Measurements from ENCODE around the gene THOC3. TPM values are rescaled to one million over a fixed set of nuclear protein-coding genes. Genes with fewer than 3 reads are reported as not detected.
"Not testable (repeated sequence)": the region's sequence is repeated elsewhere in the genome, so short reads cannot be mapped to it uniquely, and the experiment has no call there.

THOC3 gene
- total RNA-seq, 4 donors from 2014 or later: 16.4 to 60.2 (median 27.3) TPM

GRCh38 chr5:175958515-175958914, 9.6 kb downstream of the THOC3 start:
- not testable (repeated sequence) for DNase-seq, H3K36me3 ChIP-seq, H3K9me3 ChIP-seq, H3K27ac ChIP-seq, H3K4me1 ChIP-seq, H3K4me3 ChIP-seq, H3K27me3 ChIP-seq

DNA sequence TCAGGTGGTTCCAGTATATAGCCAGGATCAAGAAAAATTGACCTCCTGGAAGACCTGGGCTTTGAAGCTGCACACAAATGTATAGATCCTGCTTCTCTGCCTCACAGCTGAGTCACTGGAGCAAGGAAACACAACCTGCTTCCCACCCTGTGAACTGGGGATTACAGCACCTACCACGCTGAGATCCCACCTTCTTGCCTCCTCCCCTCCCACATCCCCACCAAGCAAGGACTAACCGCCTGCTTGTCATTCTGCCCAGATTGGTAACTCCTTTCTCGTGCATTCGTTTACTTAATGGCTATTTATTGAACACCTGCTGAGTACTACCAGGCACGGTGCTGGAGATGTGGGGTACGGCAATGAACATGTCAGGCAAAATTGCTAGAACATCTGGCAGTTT, 14.0 kb downstream of the THOC3 start:
- not testable (repeated sequence) for H3K4me3 ChIP-seq, H3K27me3 ChIP-seq, H3K9me3 ChIP-seq, H3K36me3 ChIP-seq, DNase-seq, H3K4me1 ChIP-seq, H3K27ac ChIP-seq

DNA sequence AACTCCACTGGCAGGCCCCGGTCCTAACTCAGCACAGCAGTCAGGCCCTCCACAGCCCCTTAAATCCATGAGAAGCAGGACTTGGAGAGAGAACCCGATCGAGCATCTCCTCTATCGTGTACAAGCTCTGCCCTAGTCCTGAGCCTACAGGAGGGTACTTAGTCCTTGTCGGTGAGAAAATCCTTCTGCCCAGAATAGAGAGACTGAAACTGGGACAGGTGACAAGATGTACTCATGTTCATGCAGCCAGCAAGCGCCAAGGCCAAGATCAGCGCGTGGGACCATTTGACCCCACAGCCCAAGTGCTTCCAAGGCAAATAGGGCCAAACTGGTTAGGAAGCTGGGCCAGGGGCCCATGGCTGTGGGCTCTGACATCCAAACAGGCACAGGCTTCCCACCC, 15.3 kb downstream of the THOC3 start:
- H3K4me3 ChIP-seq, H3K9me3 ChIP-seq, H3K27ac ChIP-seq, H3K27me3 ChIP-seq, H3K4me1 ChIP-seq, H3K36me3 ChIP-seq, DNase-seq: not testable (repeated sequence)

- H3K9me3 ChIP-seq: not testable (repeated sequence)
These were observed 16.7 kb downstream of the THOC3 start for GRCh38 chr5:175951339-175951969.

GRCh38 chr5:175948329-175949108, 19.6 kb downstream of the THOC3 start:
- H3K27ac ChIP-seq, H3K27me3 ChIP-seq, H3K4me1 ChIP-seq, H3K4me3 ChIP-seq, DNase-seq, H3K36me3 ChIP-seq, H3K9me3 ChIP-seq: not testable (repeated sequence)

More at GRCh38 chr5:175951339-175951969, 16.7 kb downstream of the THOC3 start:
- not testable (repeated sequence) for H3K36me3 ChIP-seq, H3K27me3 ChIP-seq, H3K4me1 ChIP-seq, DNase-seq, H3K27ac ChIP-seq, H3K4me3 ChIP-seq

DNA sequence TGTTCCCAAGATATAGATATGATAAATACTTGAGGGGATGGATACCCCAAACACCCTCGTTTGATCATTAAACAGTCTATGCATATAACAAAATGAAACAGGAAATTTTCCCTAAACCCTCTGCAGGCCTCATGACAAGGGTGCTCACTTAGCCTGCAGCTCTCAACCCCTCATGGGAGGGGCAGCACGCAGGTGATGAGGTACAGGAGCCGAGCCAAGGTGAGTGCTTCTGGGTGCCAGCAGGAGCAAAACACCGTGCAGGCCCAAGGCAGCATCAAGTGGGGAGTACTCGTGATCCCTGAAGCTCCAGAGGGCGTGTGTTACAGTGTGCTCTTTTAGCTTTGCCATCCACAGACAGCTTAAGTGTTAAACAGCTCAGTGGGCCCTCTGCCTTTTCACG, 24.9 kb downstream of the THOC3 start:
- DNase-seq, H3K4me1 ChIP-seq, H3K9me3 ChIP-seq, H3K36me3 ChIP-seq, H3K27ac ChIP-seq, H3K4me3 ChIP-seq, H3K27me3 ChIP-seq: not testable (repeated sequence)

DNA sequence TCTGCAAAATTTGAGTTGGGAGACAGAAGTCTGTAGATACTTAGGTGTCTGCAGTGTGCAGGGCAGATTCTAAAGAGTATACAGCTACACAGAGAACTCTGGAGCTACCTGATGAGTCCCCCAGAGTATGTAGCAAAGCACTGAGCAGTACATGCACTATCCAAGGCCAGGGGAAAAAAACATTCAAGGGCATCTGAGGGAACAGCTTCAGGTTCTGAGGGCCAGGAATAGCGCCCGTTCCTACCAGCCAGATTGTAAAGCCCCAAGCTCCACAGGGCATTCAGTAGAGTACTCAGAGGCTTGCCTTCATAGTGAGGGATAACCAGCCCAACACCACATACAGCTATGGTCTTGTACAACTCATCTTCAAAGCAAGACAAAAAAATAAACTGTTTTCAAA, 27.5 kb downstream of the THOC3 start:
- H3K9me3 ChIP-seq, H3K27me3 ChIP-seq, H3K4me1 ChIP-seq, DNase-seq, H3K36me3 ChIP-seq, H3K27ac ChIP-seq, H3K4me3 ChIP-seq: not testable (repeated sequence)

DNA sequence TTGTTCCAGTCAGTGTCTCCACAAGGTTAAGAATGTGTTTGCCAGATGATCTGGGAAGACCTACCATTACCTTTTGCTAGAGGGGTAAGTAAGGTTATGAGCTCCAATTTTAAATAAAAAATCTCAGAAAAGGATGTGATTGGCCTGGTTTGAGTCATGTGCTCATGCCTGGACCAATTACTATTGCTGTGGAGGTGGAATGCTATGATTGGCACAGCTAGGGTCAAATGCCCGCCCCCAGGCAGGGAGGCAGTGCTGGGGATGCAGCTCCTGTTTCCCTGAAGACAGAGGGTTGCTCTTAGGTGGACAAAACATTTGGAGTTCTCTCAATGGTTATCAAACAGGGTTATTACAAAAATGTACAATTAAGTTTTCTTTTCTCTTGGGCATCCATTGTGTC, 29.6 kb downstream of the THOC3 start:
- H3K27ac ChIP-seq, H3K27me3 ChIP-seq, H3K36me3 ChIP-seq, H3K9me3 ChIP-seq, DNase-seq, H3K4me1 ChIP-seq, H3K4me3 ChIP-seq: not testable (repeated sequence)

DNA sequence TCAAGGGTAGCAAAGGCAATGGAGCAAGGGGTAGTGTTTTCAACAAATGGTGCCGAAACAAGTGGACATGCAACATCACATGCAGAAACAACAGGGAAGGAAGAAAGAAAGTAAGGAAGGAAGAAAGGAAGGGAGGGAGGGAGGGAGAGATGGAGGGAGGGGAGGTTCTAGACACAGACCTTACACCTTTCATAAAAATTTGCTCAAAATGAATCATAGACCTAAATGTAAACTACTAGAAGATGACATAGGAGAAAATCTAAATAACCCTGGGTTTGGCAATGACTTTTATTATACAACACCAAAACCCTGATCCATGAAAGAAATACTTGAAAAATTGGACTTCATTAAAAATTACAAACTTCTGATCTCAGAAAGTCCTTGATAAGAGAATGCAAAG, 39.4 kb downstream of the THOC3 start:
- not testable (repeated sequence) for H3K9me3 ChIP-seq, H3K4me3 ChIP-seq, H3K27ac ChIP-seq, DNase-seq, H3K36me3 ChIP-seq, H3K27me3 ChIP-seq, H3K4me1 ChIP-seq

DNA sequence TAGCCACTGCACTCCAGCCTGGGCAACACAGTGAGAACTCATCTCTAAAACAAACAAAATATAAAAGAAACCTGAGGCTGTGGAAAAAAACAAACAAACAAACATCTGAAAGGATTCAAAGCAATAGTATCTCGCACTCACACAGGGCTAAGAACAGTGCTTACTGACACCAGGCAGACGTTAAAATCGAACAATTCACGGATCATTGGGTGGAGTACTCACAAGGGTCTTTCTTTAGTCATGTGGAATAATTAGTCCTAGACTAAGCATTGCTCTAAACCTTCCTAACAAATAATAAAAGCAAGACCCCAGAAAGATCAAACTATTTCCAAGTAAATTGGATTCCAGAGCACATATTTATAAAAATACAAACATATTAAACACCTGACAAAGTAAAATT, 43.0 kb downstream of the THOC3 start:
- not testable (repeated sequence) for H3K27ac ChIP-seq, H3K4me1 ChIP-seq, DNase-seq

DNA sequence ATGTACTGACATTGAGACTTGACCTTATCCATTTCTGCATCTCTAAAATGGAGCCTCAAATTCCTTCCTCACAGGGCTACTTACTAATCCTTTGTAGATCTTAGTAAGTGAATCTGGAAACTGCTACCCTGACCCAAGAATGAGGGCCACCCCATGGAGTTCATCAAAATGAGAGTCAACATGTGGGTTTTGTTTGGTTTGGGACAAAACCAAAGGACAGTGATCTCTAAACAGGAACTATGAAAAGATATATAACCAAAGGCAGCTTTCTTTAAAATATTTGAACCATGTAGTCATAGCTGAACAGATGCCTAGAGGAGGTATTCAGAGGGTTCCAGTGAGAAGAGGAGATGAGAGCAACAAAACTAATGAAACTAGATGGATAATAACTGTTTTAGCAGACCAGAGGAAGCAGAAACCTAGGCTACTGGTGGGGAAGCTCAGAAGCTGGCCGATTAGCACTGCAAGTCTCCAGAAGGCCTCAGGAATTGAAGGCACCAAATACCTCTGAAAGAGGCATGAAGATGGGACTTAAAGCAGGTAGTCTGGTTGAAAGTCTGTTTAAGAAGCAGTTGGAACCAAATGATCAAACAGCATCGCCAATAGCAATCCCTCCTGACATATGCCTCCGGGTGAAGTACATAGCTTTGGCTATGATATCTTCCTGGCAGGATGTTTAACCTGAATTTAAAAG, 45.8 kb downstream of the THOC3 start:
- no peak overlapping the region for H3K27ac ChIP-seq
- no peak for TF ChIP-seq POLR2A (IDR thresholded peaks at IDR 0.05)
- TF ChIP-seq, protein P1, sequence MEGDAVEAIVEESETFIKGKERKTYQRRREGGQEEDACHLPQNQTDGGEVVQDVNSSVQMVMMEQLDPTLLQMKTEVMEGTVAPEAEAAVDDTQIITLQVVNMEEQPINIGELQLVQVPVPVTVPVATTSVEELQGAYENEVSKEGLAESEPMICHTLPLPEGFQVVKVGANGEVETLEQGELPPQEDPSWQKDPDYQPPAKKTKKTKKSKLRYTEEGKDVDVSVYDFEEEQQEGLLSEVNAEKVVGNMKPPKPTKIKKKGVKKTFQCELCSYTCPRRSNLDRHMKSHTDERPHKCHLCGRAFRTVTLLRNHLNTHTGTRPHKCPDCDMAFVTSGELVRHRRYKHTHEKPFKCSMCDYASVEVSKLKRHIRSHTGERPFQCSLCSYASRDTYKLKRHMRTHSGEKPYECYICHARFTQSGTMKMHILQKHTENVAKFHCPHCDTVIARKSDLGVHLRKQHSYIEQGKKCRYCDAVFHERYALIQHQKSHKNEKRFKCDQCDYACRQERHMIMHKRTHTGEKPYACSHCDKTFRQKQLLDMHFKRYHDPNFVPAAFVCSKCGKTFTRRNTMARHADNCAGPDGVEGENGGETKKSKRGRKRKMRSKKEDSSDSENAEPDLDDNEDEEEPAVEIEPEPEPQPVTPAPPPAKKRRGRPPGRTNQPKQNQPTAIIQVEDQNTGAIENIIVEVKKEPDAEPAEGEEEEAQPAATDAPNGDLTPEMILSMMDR (IDR thresholded peaks at IDR 0.05): no peak
- no peak for DNase-seq

More for the DNA sequence above, 43.0 kb downstream of the THOC3 start:
- not testable (repeated sequence) for H3K27me3 ChIP-seq, H3K9me3 ChIP-seq, H3K36me3 ChIP-seq, H3K4me3 ChIP-seq

More for the DNA sequence above, 45.8 kb downstream of the THOC3 start:
- Histone ChIP-seq H3K4me1 (no peaks in the 10 kb centered on the region), H3K27me3 (no peaks in the 10 kb centered on the region), H3K9me3 (no peaks in the 10 kb centered on the region), H3K4me3 (no peak overlapping the region), H3K36me3 (no peaks in the 10 kb centered on the region)
